Activated CD4-positive, alpha-beta T cell treated with anti-CD3 and anti-CD28 coated beads, Interleukin-10, Interleukin-2, amounts not matched to agents 100 ng/mL and 50 ng/mL, durations not matched to agents 16 hours and 8 hours (primary cell): ENCODE results near the gene UFSP2.
"Not testable (repeated sequence)": the region's sequence is repeated elsewhere in the genome, so short reads cannot be mapped to it uniquely, and the experiment has no call there.

ENCODE experiments used
- DNase-seq: peaks from one replicate; pipeline ENCODE4 v3.0.0-alpha.2; 2020

UFSP2 gene

DNA sequence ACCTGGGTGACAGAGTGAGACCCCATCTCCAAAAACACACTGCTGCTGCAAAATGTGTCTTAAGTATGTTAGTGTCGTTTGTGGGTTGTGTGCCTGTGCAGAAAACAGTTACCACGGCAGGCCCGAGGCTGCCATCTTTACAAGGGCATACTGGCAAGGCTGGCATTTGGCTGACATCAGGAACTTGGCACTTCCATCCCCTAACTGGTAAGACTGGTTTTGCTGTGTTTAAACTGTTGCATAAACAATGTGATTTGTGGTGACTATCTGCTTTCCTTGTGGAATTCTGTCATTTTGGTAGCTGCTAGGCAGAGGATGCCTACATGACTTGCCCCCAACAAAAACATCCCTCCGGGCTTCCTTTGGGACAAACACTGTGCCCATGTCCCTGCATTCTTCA is 42.3 kb downstream of the UFSP2 start:
- DNase-seq = no peak

DNA sequence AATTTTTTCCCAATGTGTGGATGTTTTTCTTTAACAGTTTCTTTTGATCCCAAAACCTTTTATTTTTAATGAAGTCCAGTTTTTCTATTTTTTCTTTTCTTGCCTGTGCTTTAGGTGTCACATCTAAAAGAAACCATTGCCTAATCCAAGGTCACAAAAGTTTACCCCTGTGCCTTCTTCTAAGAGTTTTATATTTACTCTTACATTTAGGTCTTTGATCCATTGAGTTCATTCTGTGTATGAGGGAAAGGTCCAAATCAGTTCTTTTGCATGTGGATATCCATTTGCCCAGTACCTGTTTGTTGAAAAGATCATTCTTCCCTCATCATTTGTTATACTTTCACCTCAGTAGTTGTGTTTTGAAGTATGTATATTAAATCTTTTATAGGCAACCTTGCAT is 43.0 kb downstream of the UFSP2 start:
- DNase-seq = no peak

DNA sequence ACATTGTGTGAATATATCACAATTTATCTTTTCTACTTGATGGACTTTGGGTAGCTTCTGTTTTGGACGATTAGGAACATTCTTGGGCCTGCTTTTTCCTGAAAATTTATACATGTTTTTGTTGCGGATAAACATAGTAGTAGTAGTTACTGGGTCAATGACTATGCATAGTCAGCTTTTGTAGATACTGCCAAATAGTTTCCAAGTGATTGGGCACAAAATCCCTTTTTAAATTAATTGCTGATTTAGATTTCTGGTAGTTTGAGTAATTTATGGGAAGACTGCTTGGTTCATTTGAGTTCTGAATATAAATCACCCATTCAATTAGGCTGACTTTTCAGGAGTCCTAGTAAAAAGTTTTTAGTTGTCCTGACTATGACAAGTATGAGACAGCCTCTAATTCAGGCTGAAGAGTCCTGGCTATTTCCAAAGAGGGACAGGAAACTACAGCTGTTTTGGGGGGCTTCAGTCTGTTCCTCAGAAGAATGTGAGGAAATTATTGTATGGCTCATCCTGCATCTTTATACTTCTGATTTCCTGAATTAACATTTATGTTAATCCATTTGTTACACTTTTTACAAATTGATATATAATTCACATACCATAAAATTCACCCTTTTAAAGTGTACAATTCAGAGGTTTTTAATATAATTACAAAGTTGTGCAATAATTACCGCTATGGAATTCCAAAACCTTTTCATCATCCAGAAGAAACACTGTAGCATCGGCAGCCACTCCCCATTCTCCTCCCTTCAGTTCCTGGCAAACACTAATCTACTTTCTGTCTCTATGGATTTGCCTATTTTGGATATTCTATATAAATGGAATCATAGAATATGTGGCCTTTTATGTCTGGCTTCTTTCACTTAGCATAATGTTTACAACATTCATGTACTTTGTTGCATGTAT is 44.2 kb downstream of the UFSP2 start:
- DNase-seq = no peak

- no peak for DNase-seq
Measured at GRCh38 chr4:185380320-185380719, 45.4 kb downstream of the UFSP2 start.

GRCh38 chr4:185379326-185380295 is 46.2 kb downstream of the UFSP2 start:
- DNase-seq = no peak

- no peak for DNase-seq
Measured at GRCh38 chr4:185378264-185378663, 47.5 kb downstream of the UFSP2 start.

GRCh38 chr4:185374573-185374972 is 51.2 kb downstream of the UFSP2 start:
- DNase-seq = no peak

- no peak for DNase-seq
Measured at GRCh38 chr4:185374027-185374426, 51.7 kb downstream of the UFSP2 start.

DNA sequence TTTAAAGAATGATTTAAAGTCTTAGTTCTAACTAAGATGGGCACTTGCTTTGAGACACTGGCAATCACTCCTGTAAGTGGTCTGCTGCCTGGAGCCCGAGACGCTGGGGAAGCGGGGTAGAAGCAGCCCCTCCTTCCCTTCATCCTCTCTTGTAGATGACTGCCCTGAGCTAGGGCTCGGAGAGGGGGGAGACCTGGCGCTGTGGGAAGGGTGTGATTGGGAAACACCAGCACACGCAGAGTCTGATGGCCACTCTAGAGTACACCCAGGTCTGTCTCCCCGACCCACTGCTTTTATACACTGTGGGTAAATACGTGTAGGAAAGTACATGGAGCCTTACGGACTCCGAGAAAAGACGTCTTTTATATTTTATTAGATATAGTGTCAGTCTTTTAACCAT is 54.1 kb downstream of the UFSP2 start:
- no peak for DNase-seq

DNA sequence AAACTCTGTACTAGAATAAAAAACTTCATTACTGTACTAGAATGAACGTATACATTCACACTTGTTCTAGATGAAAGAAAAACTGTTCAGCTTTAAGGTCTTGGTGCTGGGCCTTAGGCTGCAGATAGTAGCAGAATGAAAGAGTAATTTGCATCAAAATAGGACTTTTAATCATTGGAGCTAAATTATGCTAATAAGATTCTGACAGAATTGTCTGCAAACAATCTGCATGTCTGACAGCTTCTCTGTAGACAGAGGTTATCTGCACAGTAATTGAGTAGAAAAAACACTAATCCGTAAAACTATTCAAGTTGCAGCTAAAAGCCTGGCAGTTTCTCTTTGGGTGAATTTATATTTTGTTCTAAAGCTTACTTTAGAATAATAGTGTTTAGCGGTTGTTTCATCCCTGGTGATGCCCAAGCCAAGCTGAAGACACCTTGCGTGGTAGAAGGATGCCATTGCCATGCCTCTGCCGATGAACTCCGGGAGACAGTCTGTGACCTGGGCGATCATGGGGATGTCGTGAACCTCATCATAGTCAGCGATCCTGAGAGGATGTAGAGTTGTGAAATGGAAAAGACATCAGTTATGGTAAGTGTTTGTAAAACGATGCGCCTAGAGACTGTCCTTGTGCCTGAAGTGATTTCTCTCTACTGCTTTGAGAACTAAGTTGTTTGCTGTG is 55.4 kb downstream of the UFSP2 start:
- DNase-seq = no peak

GRCh38 chr4:185369731-185370130 is 56.0 kb downstream of the UFSP2 start:
- no peak for DNase-seq

DNA sequence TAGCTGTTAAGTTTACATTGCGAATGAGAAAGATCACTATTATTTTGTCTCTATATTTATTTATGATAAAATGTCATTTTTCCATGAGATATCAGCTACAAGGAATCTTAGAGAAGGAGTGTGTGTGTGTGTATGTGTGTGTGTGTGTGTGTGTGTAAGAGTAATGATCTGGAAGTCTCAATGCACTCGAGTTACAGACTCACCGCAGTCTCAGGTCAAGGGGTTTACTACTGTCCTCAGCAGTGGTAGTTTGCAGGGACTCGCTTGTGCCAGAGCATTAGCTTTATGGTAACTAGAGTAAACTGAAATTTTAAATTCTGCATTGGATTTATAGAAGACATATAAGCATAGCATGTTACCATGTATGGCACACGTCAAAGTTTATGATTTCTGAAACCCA is 60.9 kb downstream of the UFSP2 start:
- DNase-seq = no peak

DNA sequence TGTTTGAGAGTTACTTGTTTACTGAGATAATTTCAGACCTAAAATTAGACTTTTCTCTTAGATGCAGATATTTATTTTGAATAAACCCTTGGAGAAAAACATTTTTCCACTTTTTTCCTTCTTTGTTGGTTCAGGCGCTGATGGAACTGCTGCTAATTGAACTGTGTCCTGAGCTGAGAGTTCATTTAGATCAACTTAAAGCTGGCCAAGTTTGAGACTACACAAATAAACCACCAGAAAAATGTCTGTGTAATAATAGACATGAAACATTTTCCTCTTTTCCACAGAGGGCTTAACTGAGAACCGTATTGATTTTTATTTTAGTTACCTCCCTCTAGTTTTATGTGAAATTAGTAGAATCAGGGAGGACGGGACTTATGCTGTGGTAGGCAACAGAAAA is 62.5 kb downstream of the UFSP2 start:
- no peak for DNase-seq

- not testable (repeated sequence) for DNase-seq
Measured at GRCh38 chr4:185362570-185362969, 63.2 kb downstream of the UFSP2 start.

GRCh38 chr4:185361872-185362271 is 63.9 kb downstream of the UFSP2 start:
- DNase-seq = no peak

GRCh38 chr4:185359767-185360446 is 65.9 kb downstream of the UFSP2 start:
- DNase-seq = no peak

DNA sequence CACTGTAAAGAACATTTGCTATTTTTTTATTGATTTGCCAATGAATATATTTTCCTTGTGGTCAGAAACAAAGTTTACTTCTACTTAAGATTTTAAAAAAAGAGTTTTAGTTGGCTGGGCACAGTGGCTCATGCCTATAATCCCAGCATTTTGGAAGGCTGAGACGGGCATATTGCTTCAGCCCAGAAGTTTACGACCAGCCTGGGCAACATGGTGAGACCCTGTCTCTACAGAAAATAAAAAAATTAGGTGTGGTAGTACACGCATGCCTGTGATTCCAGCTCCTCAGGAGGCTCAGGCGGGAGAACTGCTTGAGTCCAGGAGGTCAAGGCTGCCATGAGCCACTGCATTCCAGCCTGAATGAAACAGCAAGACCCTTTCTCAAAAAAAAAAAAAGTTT is 66.8 kb downstream of the UFSP2 start:
- DNase-seq = no peak

GRCh38 chr4:185358514-185358913 is 67.2 kb downstream of the UFSP2 start:
- no peak for DNase-seq

GRCh38 chr4:185357733-185358440 is 67.9 kb downstream of the UFSP2 start:
- DNase-seq = no peak

GRCh38 chr4:185357211-185357610 is 68.6 kb downstream of the UFSP2 start:
- no peak for DNase-seq

GRCh38 chr4:185352741-185353140 is 73.0 kb downstream of the UFSP2 start:
- DNase-seq = no peak

- DNase-seq = no peak
Measured at GRCh38 chr4:185352202-185352601, 73.6 kb downstream of the UFSP2 start.
